C4-2B (cell line): ENCODE results near the gene SLC7A6OS.
A peak's percentile ranks its signal among the peaks of the same experiment; 100 is the strongest.

Experiments used
- CTCF ChIP-seq: fragments of 450-650 bp; conservative IDR thresholded peaks from 2 replicates; pipeline ENCODE4 v1.5.1; 2017; ENCODE audit warnings: mild to moderate bottlenecking
- ZFX ChIP-seq: fragments of 450-650 bp; IDR thresholded peaks from 2 replicates; pipeline ENCODE4 v1.6.1; 2017

GRCh38 chr16:68264128-68265077, 46.3 kb downstream of the SLC7A6OS start, which contains the start of gene SLC7A6:
- peak; percentile 70 for TF ChIP-seq CTCF
- peak; percentile 74; the same call in 1 of the 2 replicates for TF ChIP-seq ZFX
